H1 (cell line): ENCODE measurements around the gene TCF7L2.

Source experiments
- CHD2 ChIP-seq: IDR thresholded peaks from 2 replicates; pipeline ENCODE4 v1.6.1; 2012; ENCODE audit warnings: low read length, improper control_type of control experiment
- CTCF ChIP-seq, 3 experiments: IDR thresholded peaks; 1 replicate in 2 of 3; 2 replicates in 1 of 3; pipeline versions ENCODE4 v1.5.1 to v1.6.1; 2011; ENCODE audit warnings: low read length in 3 of 3, mild to moderate bottlenecking in 3 of 3, inconsistent platforms in 2 of 3, low read depth in 1 of 3, moderate library complexity in 1 of 3; ENCODE audit not compliant: insufficient read depth in 1 of 3; ENCODE audit errors: control extremely low read depth in 1 of 3
- EP300 ChIP-seq, 2 experiments: IDR thresholded peaks; 1 replicate in 1 of 2; 2 replicates in 1 of 2; pipeline ENCODE4 v1.6.1; 2011 to 2012; ENCODE audit warnings: low read depth in 2 of 2, low read length in 2 of 2, mild to moderate bottlenecking in 2 of 2, borderline replicate concordance in 1 of 2, inconsistent platforms in 1 of 2, moderate library complexity in 1 of 2
- EZH2 ChIP-seq: fragments of 200-600 bp; sonication (generic); IDR thresholded peaks from 2 replicates; pipeline ENCODE4 v1.7.1; 2012; ENCODE audit warnings: low read depth, mild to moderate bottlenecking, moderate library complexity, low read length, inconsistent platforms; ENCODE audit not compliant: severe bottlenecking
- GTF2F1 ChIP-seq: IDR thresholded peaks from 2 replicates; pipeline ENCODE4 v1.6.1; 2012; ENCODE audit warnings: low read depth, low read length, improper control_type of control experiment, borderline replicate concordance
- MAX ChIP-seq: IDR thresholded peaks from 2 replicates; pipeline ENCODE4 v1.6.1; 2012; ENCODE audit warnings: inconsistent platforms
- POLR2A ChIP-seq, 2 experiments: IDR thresholded peaks; 1 replicate in 1 of 2; 2 replicates in 1 of 2; pipeline ENCODE4 v1.6.1; 2011; ENCODE audit warnings: low read depth in 2 of 2, low read length in 2 of 2, mild to moderate bottlenecking in 2 of 2; ENCODE audit errors: control extremely low read depth in 1 of 2
- POLR2AphosphoS5 ChIP-seq: IDR thresholded peaks from 2 replicates; pipeline ENCODE4 v1.6.1; 2011; ENCODE audit warnings: low read depth, low read length
- SP1 ChIP-seq: IDR thresholded peaks from 2 replicates; pipeline ENCODE4 v1.6.1; 2011; ENCODE audit warnings: low read depth, low read length

GRCh38 chr10:113142601-113143362, 192.7 kb downstream of the TCF7L2 start:
- TF ChIP-seq CTCF (IDR thresholded peaks at IDR 0.05; ENCODE audit: control extremely low read depth in 1 of 3, insufficient read depth in 1 of 3, low read depth in 1 of 3, low read length in 3 of 3) (no peak), CHD2 (no peak), EZH2 (no peak), POLR2AphosphoS5 (no peak), GTF2F1 (no peak), MAX (no peak), EP300 (IDR thresholded peaks at IDR 0.05; ENCODE audit: borderline replicate concordance in 1 of 2, low read depth in 2 of 2, low read length in 2 of 2) (no peak), POLR2A (IDR thresholded peaks at IDR 0.05; ENCODE audit: control extremely low read depth in 1 of 2, low read depth in 2 of 2, low read length in 2 of 2) (no peak), SP1 (no peak)
